ENCODE measurements around the gene ERRFI1.
"Not testable (repeated sequence)": the region's sequence is repeated elsewhere in the genome, so short reads cannot be mapped to it uniquely, and the experiment has no call there.

Gene ERRFI1

GRCh38 chr1:8026153-8026975, at the start of gene ERRFI1:
Gene ERRFI1 (minus strand): TSS chr1:8026309. CDS start chr1:8015619, 10,690 bp downstream.
- Mint-ChIP-seq H3K4me1 (peaks cover 11% of the 10 kb centered on the region), H3K4me3 (peak within 1 kb of the TSS; percentile 82), H3K27ac (peak within 1 kb of the TSS; percentile 56), H3K9me3 (no peaks in the 10 kb centered on the region), H3K27me3 (peaks cover 10% of the 10 kb centered on the region), H3K36me3 (peaks cover 2% of the 10 kb centered on the region)
- peak; percentile 79 to 85 for DNase-seq (ENCODE audit: low spot score in 2 of 2)
- ATAC-seq (ENCODE audit: low read depth), result peak; percentile 96

- Mint-ChIP-seq H3K27me3 (peaks cover 21% of the 10 kb centered on the region), H3K9me3 (no peaks in the 10 kb centered on the region), H3K27ac (no peak overlapping the region), H3K36me3 (no peaks in the 10 kb centered on the region), H3K4me1 (no peaks in the 10 kb centered on the region), H3K4me3 (no peak overlapping the region)
- DNase-seq (ENCODE audit: low spot score in 2 of 2) (no peak), ATAC-seq (ENCODE audit: low read depth) (no peak)
These were observed 49.5 kb upstream of the ERRFI1 start for GRCh38 chr1:8075511-8076051.

GRCh38 chr1:8073112-8073855, 47.2 kb upstream of the ERRFI1 start:
- Mint-ChIP-seq H3K4me3 (no peak overlapping the region), H3K27ac (no peak overlapping the region), H3K27me3 (peaks cover 16% of the 10 kb centered on the region), H3K36me3 (no peaks in the 10 kb centered on the region), H3K9me3 (no peaks in the 10 kb centered on the region), H3K4me1 (no peaks in the 10 kb centered on the region)
- ATAC-seq (ENCODE audit: low read depth) (no peak), DNase-seq (ENCODE audit: low spot score in 2 of 2) (no peak)

GRCh38 chr1:8070381-8070811, 44.3 kb upstream of the ERRFI1 start:
- peaks cover 14% of the 10 kb centered on the region for H3K27me3 Mint-ChIP-seq
- peaks cover 3% of the 10 kb centered on the region for H3K9me3 Mint-ChIP-seq
- H3K4me1 Mint-ChIP-seq, result no peaks in the 10 kb centered on the region
- H3K36me3 Mint-ChIP-seq, result no peaks in the 10 kb centered on the region
- no peak overlapping the region for H3K27ac Mint-ChIP-seq
- H3K4me3 Mint-ChIP-seq, result no peak overlapping the region
- ATAC-seq (ENCODE audit: low read depth) (no peak), DNase-seq (ENCODE audit: low spot score in 2 of 2) (no peak)

- H3K4me3 Mint-ChIP-seq; H3K9me3 Mint-ChIP-seq; DNase-seq (ENCODE audit: low spot score in 2 of 2); ATAC-seq (ENCODE audit: low read depth); H3K27ac Mint-ChIP-seq; H3K36me3 Mint-ChIP-seq; H3K4me1 Mint-ChIP-seq: not testable (repeated sequence)
- peaks cover 17% of the 10 kb centered on the region for H3K27me3 Mint-ChIP-seq
These were observed 43.7 kb upstream of the ERRFI1 start for GRCh38 chr1:8069614-8070320.

GRCh38 chr1:8065369-8065768, 39.3 kb upstream of the ERRFI1 start:
- Mint-ChIP-seq H3K27me3 (peaks cover 16% of the 10 kb centered on the region), H3K27ac (no peak overlapping the region), H3K36me3 (no peaks in the 10 kb centered on the region), H3K4me3 (no peak overlapping the region), H3K4me1 (no peaks in the 10 kb centered on the region), H3K9me3 (peaks cover 3% of the 10 kb centered on the region)
- ATAC-seq (ENCODE audit: low read depth), result no peak
- DNase-seq (ENCODE audit: low spot score in 2 of 2), result no peak

- no peaks in the 10 kb centered on the region for H3K36me3 Mint-ChIP-seq
- no peaks in the 10 kb centered on the region for H3K4me1 Mint-ChIP-seq
- no peak for DNase-seq (ENCODE audit: low spot score in 2 of 2)
- no peak overlapping the region for H3K4me3 Mint-ChIP-seq
- no peak for ATAC-seq (ENCODE audit: low read depth)
- H3K9me3 Mint-ChIP-seq, result peaks cover 3% of the 10 kb centered on the region
- H3K27ac Mint-ChIP-seq, result no peak overlapping the region
- peaks cover 11% of the 10 kb centered on the region for H3K27me3 Mint-ChIP-seq
These were observed 37.4 kb upstream of the ERRFI1 start for GRCh38 chr1:8063298-8064036.

- ATAC-seq (ENCODE audit: low read depth) (no peak), DNase-seq (ENCODE audit: low spot score in 2 of 2) (no peak)
- Mint-ChIP-seq H3K27me3 (peaks cover 11% of the 10 kb centered on the region), H3K36me3 (no peaks in the 10 kb centered on the region), H3K9me3 (peaks cover 3% of the 10 kb centered on the region), H3K4me3 (no peak overlapping the region), H3K27ac (no peak overlapping the region), H3K4me1 (no peaks in the 10 kb centered on the region)
These were observed 36.8 kb upstream of the ERRFI1 start for GRCh38 chr1:8062861-8063260.

GRCh38 chr1:8061673-8062386, 35.7 kb upstream of the ERRFI1 start:
- H3K9me3 Mint-ChIP-seq, result peaks cover 3% of the 10 kb centered on the region
- no peak for DNase-seq (ENCODE audit: low spot score in 2 of 2)
- H3K27me3 Mint-ChIP-seq, result peaks cover 15% of the 10 kb centered on the region
- H3K4me1 Mint-ChIP-seq, result no peaks in the 10 kb centered on the region
- no peak overlapping the region for H3K4me3 Mint-ChIP-seq
- H3K36me3 Mint-ChIP-seq, result no peaks in the 10 kb centered on the region
- H3K27ac Mint-ChIP-seq, result no peak overlapping the region
- no peak for ATAC-seq (ENCODE audit: low read depth)

- Mint-ChIP-seq H3K27ac (no peak overlapping the region), H3K9me3 (peaks cover 2% of the 10 kb centered on the region), H3K36me3 (no peaks in the 10 kb centered on the region), H3K4me3 (no peak overlapping the region), H3K27me3 (peaks cover 16% of the 10 kb centered on the region), H3K4me1 (no peaks in the 10 kb centered on the region)
- ATAC-seq (ENCODE audit: low read depth) (no peak), DNase-seq (ENCODE audit: low spot score in 2 of 2) (no peak)
These were observed 35.1 kb upstream of the ERRFI1 start for GRCh38 chr1:8061210-8061609.

GRCh38 chr1:8059161-8059622, 33.1 kb upstream of the ERRFI1 start:
- H3K27ac Mint-ChIP-seq, result no peak overlapping the region
- no peak overlapping the region for H3K4me3 Mint-ChIP-seq
- peaks cover 15% of the 10 kb centered on the region for H3K27me3 Mint-ChIP-seq
- H3K36me3 Mint-ChIP-seq, result no peaks in the 10 kb centered on the region
- no peak for ATAC-seq (ENCODE audit: low read depth)
- no peaks in the 10 kb centered on the region for H3K4me1 Mint-ChIP-seq
- H3K9me3 Mint-ChIP-seq, result no peaks in the 10 kb centered on the region
- no peak for DNase-seq (ENCODE audit: low spot score in 2 of 2)

GRCh38 chr1:8057779-8058178, 31.7 kb upstream of the ERRFI1 start:
- ATAC-seq (ENCODE audit: low read depth); DNase-seq (ENCODE audit: low spot score in 2 of 2); H3K9me3 Mint-ChIP-seq; H3K4me3 Mint-ChIP-seq; H3K4me1 Mint-ChIP-seq; H3K36me3 Mint-ChIP-seq; H3K27ac Mint-ChIP-seq: not testable (repeated sequence)
- peaks cover 20% of the 10 kb centered on the region for H3K27me3 Mint-ChIP-seq

- Mint-ChIP-seq H3K27ac (no peak overlapping the region), H3K9me3 (no peaks in the 10 kb centered on the region), H3K36me3 (no peaks in the 10 kb centered on the region), H3K27me3 (peaks cover 19% of the 10 kb centered on the region), H3K4me3 (no peak overlapping the region), H3K4me1 (peaks cover 5% of the 10 kb centered on the region)
- no peak for DNase-seq (ENCODE audit: low spot score in 2 of 2)
- no peak for ATAC-seq (ENCODE audit: low read depth)
These were observed 29.9 kb upstream of the ERRFI1 start for GRCh38 chr1:8055973-8056372.
